Central memory CD8-positive, alpha-beta T cell (primary cell): ENCODE measurements around the gene SLC51B.
A peak's percentile ranks its signal among the peaks of the same experiment; 100 is the strongest.
"Not testable (repeated sequence)": the region's sequence is repeated elsewhere in the genome, so short reads cannot be mapped to it uniquely, and the experiment has no call there.

ENCODE experiments used
- ATAC-seq: fragments of 150-1000 bp; cut with Tn5 transposase; replicated peaks from 2 replicates; pipeline ENCODE4 v1.10.0; 2022; ENCODE audit warnings: mild to moderate bottlenecking, moderate FRiP score, moderate number of reproducible peaks; ENCODE audit not compliant: poor library complexity, severe bottlenecking; ENCODE audit errors: extremely low read depth
- DNase-seq, 2 donors: peaks; one replicate each; pipeline ENCODE4 v3.0.0; 2021; ENCODE audit warnings: low spot score in 2 of 2
- H3K27ac Mint-ChIP-seq: one replicate; pipeline ENCODE4 v1.8.0; 2022; ENCODE audit warnings: low read depth, mild to moderate bottlenecking, moderate library complexity, mixed read lengths
- H3K27me3 Mint-ChIP-seq: one replicate; pipeline ENCODE4 v1.8.0; 2022; ENCODE audit warnings: mixed read lengths
- H3K36me3 Mint-ChIP-seq: one replicate; pipeline ENCODE4 v1.8.0; 2022; ENCODE audit warnings: mild to moderate bottlenecking, moderate library complexity, mixed read lengths; ENCODE audit not compliant: insufficient read depth
- H3K4me1 Mint-ChIP-seq: one replicate; pipeline ENCODE4 v1.8.0; 2022; ENCODE audit warnings: mixed read lengths
- H3K4me3 Mint-ChIP-seq: one replicate; pipeline ENCODE4 v1.8.0; 2022; ENCODE audit warnings: mild to moderate bottlenecking, moderate library complexity, mixed read lengths
- H3K9me3 Mint-ChIP-seq: one replicate; pipeline ENCODE4 v1.8.0; 2022; ENCODE audit warnings: mixed read lengths

The SLC51B gene

DNA sequence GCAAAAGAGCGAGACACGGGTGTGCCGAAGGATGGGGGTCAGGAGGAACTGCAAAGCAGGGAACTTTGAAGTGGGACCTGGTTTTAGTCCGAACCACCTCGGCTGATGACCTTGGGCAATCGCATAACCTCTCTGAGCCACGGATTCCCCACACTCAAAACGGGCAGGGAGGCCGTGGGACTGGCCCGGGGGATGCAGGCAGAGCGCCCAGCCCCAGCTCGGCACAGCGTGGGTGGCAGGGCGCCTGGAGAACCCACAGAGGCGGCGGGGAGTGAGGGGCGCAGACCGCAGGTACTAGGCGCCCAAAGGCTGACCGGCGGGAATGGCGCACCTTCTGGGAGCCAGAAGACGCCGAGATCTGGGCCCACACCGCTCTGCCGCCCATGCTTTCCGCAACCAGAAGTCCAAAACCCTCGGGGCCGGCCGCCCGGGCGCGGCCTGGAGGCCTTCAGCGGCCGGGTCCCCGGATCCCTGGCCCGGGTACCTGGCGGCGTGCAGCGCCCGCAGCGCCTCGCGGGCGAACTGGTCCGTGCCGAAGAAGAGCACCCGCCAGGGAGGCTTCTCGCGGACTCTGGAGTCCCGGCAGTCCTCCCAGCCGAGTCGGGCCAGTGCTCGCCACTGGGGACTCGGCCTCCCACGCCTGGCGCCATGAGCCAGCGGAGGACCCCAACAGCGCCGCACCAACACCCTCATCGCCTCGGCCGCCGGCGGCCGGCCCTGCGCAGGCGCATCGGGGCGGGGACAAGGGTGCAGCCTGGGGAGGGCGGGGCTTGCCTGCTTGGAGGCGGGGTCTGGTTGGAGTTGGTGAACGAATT is 16.1 kb upstream of the SLC51B start, which contains the start of gene MTFMT:
Gene MTFMT (minus strand): TSS at position 719 of the 815 bp plus-strand sequence. CDS start 26 bp downstream, at position 693.
- peak within 1 kb of the TSS; percentile 80 for H3K27ac Mint-ChIP-seq
- peaks cover 30% of the 10 kb centered on the region for H3K4me1 Mint-ChIP-seq
- peaks cover 19% of the 10 kb centered on the region for H3K27me3 Mint-ChIP-seq
- ATAC-seq (peak; percentile 90), DNase-seq (peak; percentile 83 to 89)
- H3K9me3 Mint-ChIP-seq = no peaks in the 10 kb centered on the region
- peaks cover 13% of the 10 kb centered on the region for H3K36me3 Mint-ChIP-seq
- peak within 1 kb of the TSS; percentile 87 for H3K4me3 Mint-ChIP-seq

GRCh38 chr15:65029736-65030208 is 15.4 kb upstream of the SLC51B start:
- no peaks in the 10 kb centered on the region for H3K9me3 Mint-ChIP-seq
- peaks cover 8% of the 10 kb centered on the region for H3K36me3 Mint-ChIP-seq
- no peak for DNase-seq
- H3K27me3 Mint-ChIP-seq = peaks cover 19% of the 10 kb centered on the region
- no peak overlapping the region for H3K27ac Mint-ChIP-seq
- ATAC-seq = no peak
- peaks cover 30% of the 10 kb centered on the region for H3K4me1 Mint-ChIP-seq
- H3K4me3 Mint-ChIP-seq = peak overlapping the region; percentile 87

DNA sequence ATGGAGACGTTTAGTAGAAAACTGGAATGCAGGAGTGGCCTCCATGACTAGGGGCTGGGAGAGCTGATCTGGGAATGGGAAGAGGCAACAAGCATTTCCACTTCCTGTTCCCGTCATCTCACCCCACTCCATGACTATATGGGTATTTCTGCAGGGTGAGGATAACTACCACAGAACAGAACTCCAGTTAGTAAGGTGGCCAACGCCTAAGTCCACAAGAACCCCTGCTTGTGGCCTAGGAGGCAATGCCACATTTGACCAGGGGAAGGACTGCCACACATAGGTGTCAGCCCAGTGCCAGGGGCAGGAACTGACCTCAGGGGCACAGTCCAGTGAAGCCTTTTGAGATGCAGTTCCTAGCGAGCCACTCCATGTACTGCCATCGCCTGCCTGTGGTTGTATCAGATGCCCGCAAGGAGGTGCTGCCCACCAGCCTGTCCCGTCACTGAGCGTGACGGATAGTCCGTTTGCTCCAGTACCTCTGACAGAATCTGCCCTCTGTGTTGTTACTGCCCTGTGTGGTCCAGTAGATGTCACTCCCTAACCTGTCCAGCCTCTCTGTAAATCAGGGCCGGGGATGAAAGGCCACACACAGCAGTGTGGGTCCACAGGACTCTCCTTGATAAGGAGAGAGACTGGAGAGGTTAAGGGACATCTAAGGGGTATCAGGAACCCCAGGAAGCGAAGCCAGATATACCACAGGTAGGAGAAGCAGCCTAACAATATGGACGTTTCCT is 12.2 kb upstream of the SLC51B start:
- ATAC-seq = peak; percentile 21
- Mint-ChIP-seq H3K9me3 (no peaks in the 10 kb centered on the region), H3K4me3 (no peak overlapping the region), H3K4me1 (peaks cover 26% of the 10 kb centered on the region), H3K27me3 (peaks cover 19% of the 10 kb centered on the region), H3K27ac (no peak overlapping the region), H3K36me3 (no peaks in the 10 kb centered on the region)
- no peak for DNase-seq

- peaks cover 18% of the 10 kb centered on the region for H3K4me1 Mint-ChIP-seq
These were observed 11.4 kb upstream of the SLC51B start for GRCh38 chr15:65033659-65034269.

GRCh38 chr15:65034719-65035118 is 10.5 kb upstream of the SLC51B start:
- DNase-seq (no peak), ATAC-seq (no peak)
- Mint-ChIP-seq H3K36me3 (no peaks in the 10 kb centered on the region), H3K9me3 (no peaks in the 10 kb centered on the region), H3K4me1 (peaks cover 17% of the 10 kb centered on the region), H3K4me3 (no peak overlapping the region), H3K27me3 (peaks cover 19% of the 10 kb centered on the region), H3K27ac (no peak overlapping the region)

More at GRCh38 chr15:65033659-65034269, 11.4 kb upstream of the SLC51B start:
- peak; percentile 47 for ATAC-seq
- no peak for DNase-seq
- Mint-ChIP-seq H3K9me3 (no peaks in the 10 kb centered on the region), H3K4me3 (no peak overlapping the region), H3K27me3 (peaks cover 19% of the 10 kb centered on the region), H3K36me3 (no peaks in the 10 kb centered on the region), H3K27ac (no peak overlapping the region)

DNA sequence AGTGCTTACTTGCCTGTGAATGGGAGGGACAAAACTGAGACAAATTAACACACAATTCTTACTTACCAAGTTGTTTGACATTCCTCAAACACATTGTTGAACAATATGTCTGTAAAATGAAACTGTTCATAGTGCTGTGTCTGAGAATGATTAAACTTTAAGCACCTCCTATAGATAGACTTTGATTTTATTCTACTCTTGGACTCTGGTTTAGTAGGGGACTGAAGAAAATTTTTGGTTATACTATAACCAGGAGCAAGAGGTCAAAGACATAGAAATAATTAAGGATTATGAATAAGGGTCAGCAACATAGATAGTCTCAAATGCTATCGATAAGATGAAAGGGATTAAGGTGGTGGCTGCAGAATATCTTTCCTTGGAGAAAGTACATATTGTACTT is 7.9 kb upstream of the SLC51B start:
- Mint-ChIP-seq H3K4me1 (peaks cover 12% of the 10 kb centered on the region), H3K4me3 (no peak overlapping the region), H3K9me3 (no peaks in the 10 kb centered on the region), H3K27me3 (peaks cover 10% of the 10 kb centered on the region), H3K36me3 (no peaks in the 10 kb centered on the region), H3K27ac (no peak overlapping the region)
- DNase-seq (no peak), ATAC-seq (no peak)

DNA sequence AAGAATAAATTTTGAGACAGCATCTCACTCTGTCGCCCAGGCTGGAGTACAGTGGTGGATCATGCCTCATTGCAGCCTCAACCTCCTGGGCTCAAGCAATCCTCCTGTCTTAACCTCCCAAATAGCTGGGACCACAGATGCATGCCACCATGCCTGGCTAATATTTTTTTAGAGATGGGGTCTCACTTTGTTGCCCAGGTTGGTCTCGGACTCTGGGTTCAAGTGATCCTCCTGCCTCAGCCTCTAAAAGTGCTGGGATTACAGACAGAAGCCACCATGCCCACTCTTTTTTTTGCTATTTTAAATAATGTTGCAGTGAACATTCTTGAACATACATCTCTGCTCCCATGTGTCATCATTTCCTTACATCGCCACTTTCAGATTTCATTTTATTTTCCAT is 6.8 kb upstream of the SLC51B start:
- Mint-ChIP-seq H3K4me1 (peaks cover 7% of the 10 kb centered on the region), H3K9me3 (no peaks in the 10 kb centered on the region), H3K36me3 (no peaks in the 10 kb centered on the region), H3K4me3 (no peak overlapping the region), H3K27me3 (no peaks in the 10 kb centered on the region), H3K27ac (no peak overlapping the region)
- DNase-seq (no peak), ATAC-seq (no peak)

DNA sequence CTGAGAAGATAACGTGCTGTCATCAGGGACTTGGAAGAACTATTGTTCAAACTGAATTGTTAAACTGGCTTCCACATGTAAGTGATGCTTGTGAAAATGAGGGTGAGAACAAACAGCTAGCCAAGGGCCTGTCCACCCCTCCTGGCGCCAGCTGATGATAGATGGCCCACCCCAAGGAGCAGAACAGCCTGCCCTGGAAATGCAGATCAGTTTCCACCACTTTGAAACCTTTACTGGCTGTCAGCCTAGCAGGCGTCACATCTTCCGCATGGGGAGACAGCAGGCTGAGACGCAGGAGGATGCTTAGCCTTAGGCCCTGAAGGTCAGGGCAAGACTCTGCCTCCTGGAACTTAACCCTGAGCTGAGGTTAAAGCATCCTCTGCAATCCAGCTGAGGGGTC is 6.4 kb upstream of the SLC51B start:
- H3K27me3 Mint-ChIP-seq = no peaks in the 10 kb centered on the region
- peaks cover 3% of the 10 kb centered on the region for H3K4me1 Mint-ChIP-seq
- ATAC-seq = no peak

DNA sequence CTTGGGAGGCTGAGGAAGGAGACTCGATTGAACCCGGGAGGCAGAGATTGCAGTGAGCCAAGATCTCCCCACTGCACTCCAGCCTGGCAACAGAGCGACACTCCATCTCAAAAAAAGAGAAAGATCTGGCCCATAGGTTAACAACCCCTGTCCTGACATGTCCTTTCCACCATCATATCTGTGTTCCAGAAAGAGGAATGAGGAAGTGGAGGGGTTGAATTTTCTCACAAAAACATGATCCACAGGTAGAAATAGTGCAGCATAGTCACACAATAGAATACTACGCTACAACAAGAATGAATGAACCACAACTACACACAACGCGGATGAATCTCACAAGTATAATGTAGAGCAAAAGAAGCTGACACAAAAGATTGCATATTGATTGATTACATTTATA is 4.7 kb upstream of the SLC51B start:
- Mint-ChIP-seq H3K27ac (no peak overlapping the region), H3K4me3 (no peak overlapping the region), H3K9me3 (no peaks in the 10 kb centered on the region), H3K27me3 (peaks cover 5% of the 10 kb centered on the region), H3K36me3 (no peaks in the 10 kb centered on the region), H3K4me1 (no peaks in the 10 kb centered on the region)
- DNase-seq (no peak), ATAC-seq (no peak)

More for the DNA sequence above, 6.4 kb upstream of the SLC51B start:
- Mint-ChIP-seq H3K36me3 (no peaks in the 10 kb centered on the region), H3K9me3 (no peaks in the 10 kb centered on the region), H3K27ac (no peak overlapping the region), H3K4me3 (no peak overlapping the region)
- DNase-seq = no peak

DNA sequence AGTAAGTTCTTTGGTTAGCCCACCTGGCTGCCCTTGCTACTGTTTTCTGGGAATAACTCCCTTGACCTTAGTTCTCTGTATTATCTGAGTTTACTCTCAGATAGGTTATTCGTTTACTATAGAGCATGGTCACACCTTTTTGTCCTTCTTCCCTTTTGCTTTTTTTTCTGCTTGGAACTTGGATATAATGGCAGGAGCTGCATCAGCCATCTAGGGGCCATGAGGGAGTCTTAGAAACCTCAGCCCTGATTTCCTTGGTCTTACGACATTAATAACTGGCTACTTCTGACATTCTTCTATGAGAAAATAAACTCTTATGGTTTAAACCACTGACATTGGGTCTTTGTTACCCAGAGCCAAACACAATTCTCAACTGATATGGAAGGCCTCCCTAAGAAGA is 3.4 kb upstream of the SLC51B start:
- ATAC-seq = no peak
- peaks cover 6% of the 10 kb centered on the region for H3K27me3 Mint-ChIP-seq
- no peaks in the 10 kb centered on the region for H3K4me1 Mint-ChIP-seq
- no peaks in the 10 kb centered on the region for H3K9me3 Mint-ChIP-seq
- DNase-seq = no peak
- no peak overlapping the region for H3K27ac Mint-ChIP-seq
- no peak overlapping the region for H3K4me3 Mint-ChIP-seq
- H3K36me3 Mint-ChIP-seq = no peaks in the 10 kb centered on the region

- no peak for ATAC-seq
- H3K36me3 Mint-ChIP-seq = no peaks in the 10 kb centered on the region
- H3K4me3 Mint-ChIP-seq = no peak overlapping the region
- no peaks in the 10 kb centered on the region for H3K9me3 Mint-ChIP-seq
- H3K4me1 Mint-ChIP-seq = no peaks in the 10 kb centered on the region
- no peak overlapping the region for H3K27ac Mint-ChIP-seq
- peaks cover 6% of the 10 kb centered on the region for H3K27me3 Mint-ChIP-seq
- DNase-seq = no peak
These were observed 2.3 kb upstream of the SLC51B start for GRCh38 chr15:65042776-65043327.

DNA sequence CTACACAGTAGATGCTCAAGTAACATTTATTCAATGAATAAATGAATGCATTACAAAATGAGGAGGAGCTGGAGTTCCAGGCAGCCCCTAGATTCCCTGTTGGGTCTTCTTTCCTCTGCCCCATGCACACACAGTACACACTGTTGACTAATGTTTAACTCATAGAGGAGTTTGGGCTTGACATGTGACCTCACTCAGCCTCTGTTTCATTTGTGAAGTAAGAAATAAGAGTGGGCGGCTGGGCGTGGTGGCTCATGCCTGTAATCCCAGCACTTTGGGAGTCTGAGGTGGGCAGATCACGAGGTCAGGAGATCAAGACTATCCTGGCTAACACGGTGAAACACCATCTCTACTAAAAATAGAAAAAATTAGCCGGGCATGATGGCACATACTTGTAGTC is 969 bp upstream of the SLC51B start:
- not testable (repeated sequence) for H3K4me1 Mint-ChIP-seq, H3K27me3 Mint-ChIP-seq, H3K9me3 Mint-ChIP-seq, DNase-seq, H3K36me3 Mint-ChIP-seq, ATAC-seq, H3K4me3 Mint-ChIP-seq, H3K27ac Mint-ChIP-seq
